Measurements from ENCODE around the gene SLC17A7. TPM values are rescaled to one million over a fixed set of nuclear protein-coding genes. Genes with fewer than 3 reads are reported as not detected.

The SLC17A7 gene
- total RNA-seq, 6 donors from 2014 or later: 0.37 to 2.1 (median 0.78) TPM; not detected in 1

GRCh38 chr19:49438261-49438660, 3.1 kb downstream of the SLC17A7 start:
- no peaks in the 10 kb centered on the region for H3K9me3 ChIP-seq
- peaks cover 11 to 29% (median 18%) of the 10 kb centered on the region in 4 donors for H3K4me1 ChIP-seq
- DNase-seq: no peak
- ATAC-seq (ENCODE audit: low FRiP score in 2 of 2): no peak
- H3K4me3 ChIP-seq: no peak overlapping the region
- TF ChIP-seq POLR2A (IDR thresholded peaks at IDR 0.05) (no peak), POLR2AphosphoS5 (IDR thresholded peaks at IDR 0.05) (no peak)
- no peak overlapping the region for H3K27ac ChIP-seq
- H3K27me3 ChIP-seq: peaks cover 0 to 56% (median 29%) of the 10 kb centered on the region in 4 donors
- H3K36me3 ChIP-seq: no peaks in the 10 kb centered on the region
- 14 to 17% methylated on average over 6 of the region's 6 CpGs for WGBS, 2 donors

GRCh38 chr19:49437231-49437630, 4.1 kb downstream of the SLC17A7 start:
- no peaks in the 10 kb centered on the region for H3K36me3 ChIP-seq
- ATAC-seq (ENCODE audit: low FRiP score in 2 of 2): no peak
- 19 to 23% methylated on average over 7 to 8 of the region's 8 CpGs for WGBS, 2 donors
- no peak overlapping the region for H3K4me3 ChIP-seq
- no peak for DNase-seq
- H3K27ac ChIP-seq: no peak overlapping the region
- H3K4me1 ChIP-seq: peaks cover 7 to 27% (median 18%) of the 10 kb centered on the region in 4 donors
- H3K27me3 ChIP-seq: peaks cover 0 to 67% (median 37%) of the 10 kb centered on the region in 4 donors
- TF ChIP-seq POLR2AphosphoS5 (IDR thresholded peaks at IDR 0.05): no peak
- TF ChIP-seq POLR2A (IDR thresholded peaks at IDR 0.05): no peak
- TF ChIP-seq CTCF (IDR thresholded peaks at IDR 0.05): no peak
- no peak for TF ChIP-seq EP300 (IDR thresholded peaks at IDR 0.05)
- no peaks in the 10 kb centered on the region for H3K9me3 ChIP-seq

- DNase-seq (peak; percentile 42 to 85), ATAC-seq (ENCODE audit: low FRiP score in 2 of 2) (no peak)
- TF ChIP-seq POLR2A (IDR thresholded peaks at IDR 0.05) (peak in 1 of 4 donors; percentile 12), CTCF (IDR thresholded peaks at IDR 0.05) (no peak)
- no peaks in the 10 kb centered on the region for H3K36me3 ChIP-seq
- peaks cover 0 to 72% (median 36%) of the 10 kb centered on the region in 4 donors for H3K27me3 ChIP-seq
- H3K4me3 ChIP-seq: no peak overlapping the region
- no peaks in the 10 kb centered on the region for H3K9me3 ChIP-seq
- 11 to 17% methylated on average over 18 to 29 of the region's 42 CpGs for WGBS, 2 donors
- no peak overlapping the region for H3K27ac ChIP-seq
- peaks cover 2 to 22% (median 13%) of the 10 kb centered on the region in 4 donors for H3K4me1 ChIP-seq
These were observed 4.8 kb downstream of the SLC17A7 start for GRCh38 chr19:49436381-49437017.

- Histone ChIP-seq H3K27ac (no peak overlapping the region), H3K9me3 (no peaks in the 10 kb centered on the region), H3K27me3 (peaks cover 0 to 72% (median 34%) of the 10 kb centered on the region in 4 donors), H3K4me1 (peaks cover 0 to 18% (median 10%) of the 10 kb centered on the region in 4 donors), H3K36me3 (no peaks in the 10 kb centered on the region), H3K4me3 (no peak overlapping the region)
- 90 to 91% methylated on average over 8 to 10 of the region's 10 CpGs for WGBS, 2 donors
- ATAC-seq (ENCODE audit: low FRiP score in 2 of 2) (no peak), DNase-seq (no peak)
- TF ChIP-seq EP300 (IDR thresholded peaks at IDR 0.05): no peak
- no peak for TF ChIP-seq POLR2A (IDR thresholded peaks at IDR 0.05)
- no peak for TF ChIP-seq CTCF (IDR thresholded peaks at IDR 0.05)
- no peak for TF ChIP-seq POLR2AphosphoS5 (IDR thresholded peaks at IDR 0.05)
These were observed 5.7 kb downstream of the SLC17A7 start for GRCh38 chr19:49435670-49436069.

GRCh38 chr19:49434907-49435583, 6.3 kb downstream of the SLC17A7 start:
- ATAC-seq (ENCODE audit: low FRiP score in 2 of 2) (no peak), DNase-seq (no peak)
- Histone ChIP-seq H3K9me3 (no peaks in the 10 kb centered on the region), H3K36me3 (no peaks in the 10 kb centered on the region), H3K4me1 (peaks cover 0 to 18% (median 10%) of the 10 kb centered on the region in 4 donors), H3K27me3 (peaks cover 0 to 67% (median 37%) of the 10 kb centered on the region in 4 donors), H3K27ac (no peak overlapping the region), H3K4me3 (no peak overlapping the region)
- WGBS, 2 donors: 87 to 89% methylated on average over 18 of the region's 18 CpGs
- TF ChIP-seq POLR2AphosphoS5 (IDR thresholded peaks at IDR 0.05) (no peak), POLR2A (IDR thresholded peaks at IDR 0.05) (no peak), CTCF (IDR thresholded peaks at IDR 0.05) (no peak), EP300 (IDR thresholded peaks at IDR 0.05) (no peak)
